HL-60 (cell line): ENCODE data around the gene KRTAP5-3.

Experiments used
- DNase-seq, 2 experiments: peaks; one replicate each; pipeline ENCODE4 v3.0.0-alpha.2; 2010 to 2020; ENCODE audit warnings: low read depth in 1 of 2, low spot score in 1 of 2
- H3K27ac ChIP-seq: fragments of 250-450 bp; sonication (Bioruptor Pico); replicated peaks from 2 replicates; pipeline ENCODE4 v1.5.1; 2020; ENCODE audit warnings: mild to moderate bottlenecking, moderate library complexity
- H3K27me3 ChIP-seq: fragments of 250-450 bp; sonication (Bioruptor Pico); 2 replicates; pipeline ENCODE4 v1.5.1; 2021; ENCODE audit warnings: mild to moderate bottlenecking, moderate library complexity; ENCODE audit not compliant: insufficient read depth, poor library complexity, severe bottlenecking
- H3K4me3 ChIP-seq: replicated peaks from 2 replicates; pipeline ENCODE4 v1.5.1; 2011; ENCODE audit warnings: mild to moderate bottlenecking, control low read depth, low read length; ENCODE audit not compliant: insufficient read depth
- GABPA ChIP-seq: IDR thresholded peaks from 2 replicates; pipeline ENCODE4 v1.6.1; 2012; ENCODE audit warnings: low read depth
- POLR2AphosphoS5 ChIP-seq: IDR thresholded peaks from 2 replicates; pipeline ENCODE4 v1.6.1; 2012; ENCODE audit warnings: low read depth
- SPI1 ChIP-seq: IDR thresholded peaks from 2 replicates; pipeline ENCODE4 v1.6.1; 2012; ENCODE audit warnings: low read depth, mild to moderate bottlenecking, borderline replicate concordance
- TF ChIP-seq, protein P1 (sequence below): IDR thresholded peaks from 2 replicates; pipeline ENCODE4 v1.6.1; 2012; ENCODE audit warnings: low read depth; ENCODE audit not compliant: insufficient replicate concordance
- TF ChIP-seq, protein P2 (sequence below): IDR thresholded peaks from one replicate; pipeline ENCODE4 v1.5.1; 2011; ENCODE audit warnings: low read length, control low read depth, inconsistent platforms; ENCODE audit not compliant: insufficient read depth

Gene KRTAP5-3

DNA sequence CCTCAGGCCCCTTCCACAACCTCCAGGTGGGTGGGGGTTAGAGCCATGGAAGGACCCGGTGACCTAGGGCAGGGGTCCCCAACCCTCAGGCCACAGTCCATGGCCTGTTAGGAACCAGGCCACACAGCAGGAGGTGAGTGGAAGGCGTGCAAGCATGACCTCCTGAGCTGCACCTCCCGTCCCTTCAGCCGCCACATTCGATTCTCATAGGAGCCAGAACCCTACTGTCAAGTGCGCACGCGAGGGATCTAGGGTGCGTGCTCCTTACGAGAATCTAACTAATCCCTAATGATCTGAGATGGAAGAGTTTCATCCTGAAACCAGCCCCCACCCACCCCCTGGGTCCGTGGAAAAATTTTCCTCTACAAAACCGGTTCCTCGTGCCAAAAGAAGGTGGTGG lies 17.3 kb upstream of the KRTAP5-3 start:
- TF ChIP-seq, protein P1, sequence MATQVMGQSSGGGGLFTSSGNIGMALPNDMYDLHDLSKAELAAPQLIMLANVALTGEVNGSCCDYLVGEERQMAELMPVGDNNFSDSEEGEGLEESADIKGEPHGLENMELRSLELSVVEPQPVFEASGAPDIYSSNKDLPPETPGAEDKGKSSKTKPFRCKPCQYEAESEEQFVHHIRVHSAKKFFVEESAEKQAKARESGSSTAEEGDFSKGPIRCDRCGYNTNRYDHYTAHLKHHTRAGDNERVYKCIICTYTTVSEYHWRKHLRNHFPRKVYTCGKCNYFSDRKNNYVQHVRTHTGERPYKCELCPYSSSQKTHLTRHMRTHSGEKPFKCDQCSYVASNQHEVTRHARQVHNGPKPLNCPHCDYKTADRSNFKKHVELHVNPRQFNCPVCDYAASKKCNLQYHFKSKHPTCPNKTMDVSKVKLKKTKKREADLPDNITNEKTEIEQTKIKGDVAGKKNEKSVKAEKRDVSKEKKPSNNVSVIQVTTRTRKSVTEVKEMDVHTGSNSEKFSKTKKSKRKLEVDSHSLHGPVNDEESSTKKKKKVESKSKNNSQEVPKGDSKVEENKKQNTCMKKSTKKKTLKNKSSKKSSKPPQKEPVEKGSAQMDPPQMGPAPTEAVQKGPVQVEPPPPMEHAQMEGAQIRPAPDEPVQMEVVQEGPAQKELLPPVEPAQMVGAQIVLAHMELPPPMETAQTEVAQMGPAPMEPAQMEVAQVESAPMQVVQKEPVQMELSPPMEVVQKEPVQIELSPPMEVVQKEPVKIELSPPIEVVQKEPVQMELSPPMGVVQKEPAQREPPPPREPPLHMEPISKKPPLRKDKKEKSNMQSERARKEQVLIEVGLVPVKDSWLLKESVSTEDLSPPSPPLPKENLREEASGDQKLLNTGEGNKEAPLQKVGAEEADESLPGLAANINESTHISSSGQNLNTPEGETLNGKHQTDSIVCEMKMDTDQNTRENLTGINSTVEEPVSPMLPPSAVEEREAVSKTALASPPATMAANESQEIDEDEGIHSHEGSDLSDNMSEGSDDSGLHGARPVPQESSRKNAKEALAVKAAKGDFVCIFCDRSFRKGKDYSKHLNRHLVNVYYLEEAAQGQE = no peak
- TF ChIP-seq, protein P2, sequence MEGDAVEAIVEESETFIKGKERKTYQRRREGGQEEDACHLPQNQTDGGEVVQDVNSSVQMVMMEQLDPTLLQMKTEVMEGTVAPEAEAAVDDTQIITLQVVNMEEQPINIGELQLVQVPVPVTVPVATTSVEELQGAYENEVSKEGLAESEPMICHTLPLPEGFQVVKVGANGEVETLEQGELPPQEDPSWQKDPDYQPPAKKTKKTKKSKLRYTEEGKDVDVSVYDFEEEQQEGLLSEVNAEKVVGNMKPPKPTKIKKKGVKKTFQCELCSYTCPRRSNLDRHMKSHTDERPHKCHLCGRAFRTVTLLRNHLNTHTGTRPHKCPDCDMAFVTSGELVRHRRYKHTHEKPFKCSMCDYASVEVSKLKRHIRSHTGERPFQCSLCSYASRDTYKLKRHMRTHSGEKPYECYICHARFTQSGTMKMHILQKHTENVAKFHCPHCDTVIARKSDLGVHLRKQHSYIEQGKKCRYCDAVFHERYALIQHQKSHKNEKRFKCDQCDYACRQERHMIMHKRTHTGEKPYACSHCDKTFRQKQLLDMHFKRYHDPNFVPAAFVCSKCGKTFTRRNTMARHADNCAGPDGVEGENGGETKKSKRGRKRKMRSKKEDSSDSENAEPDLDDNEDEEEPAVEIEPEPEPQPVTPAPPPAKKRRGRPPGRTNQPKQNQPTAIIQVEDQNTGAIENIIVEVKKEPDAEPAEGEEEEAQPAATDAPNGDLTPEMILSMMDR = no peak
- TF ChIP-seq SPI1 (no peak), GABPA (no peak), POLR2AphosphoS5 (no peak)
- Histone ChIP-seq H3K27me3 (peaks cover 8% of the 10 kb centered on the region), H3K27ac (no peak overlapping the region), H3K4me3 (no peak overlapping the region)
- DNase-seq = no peak

DNA sequence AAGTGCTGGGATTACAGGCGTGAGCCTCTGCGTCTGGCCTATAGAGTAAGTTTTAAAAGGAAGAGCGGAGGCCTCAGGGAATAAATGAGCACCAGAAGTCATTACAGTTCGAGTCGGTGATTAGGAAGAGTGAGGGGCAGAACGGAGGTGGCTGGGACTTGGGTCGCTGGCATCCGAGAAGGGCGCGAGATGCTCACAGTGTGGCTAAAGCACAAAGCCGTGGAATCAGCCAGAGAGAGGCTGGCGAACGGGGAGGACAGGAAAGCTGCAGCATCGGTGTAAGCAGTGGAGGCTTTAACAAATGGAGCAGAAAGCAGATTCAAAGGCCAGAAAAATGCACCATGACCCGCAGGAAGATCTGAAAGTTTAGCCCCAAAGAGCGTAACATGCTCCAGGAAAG lies 16.4 kb upstream of the KRTAP5-3 start:
- no peak for TF ChIP-seq GABPA
- TF ChIP-seq POLR2AphosphoS5 = no peak
- TF ChIP-seq, protein P2 = no peak
- TF ChIP-seq SPI1 = no peak
- TF ChIP-seq, protein P1 = no peak
- Histone ChIP-seq H3K27ac (no peak overlapping the region), H3K4me3 (no peak overlapping the region), H3K27me3 (peaks cover 6% of the 10 kb centered on the region)
- no peak for DNase-seq

GRCh38 chr11:1623716-1624115 lies 15.5 kb upstream of the KRTAP5-3 start:
- no peak for TF ChIP-seq GABPA
- Histone ChIP-seq H3K4me3 (no peak overlapping the region), H3K27ac (no peak overlapping the region), H3K27me3 (peaks cover 6% of the 10 kb centered on the region)
- no peak for DNase-seq

- no peak within 1 kb of the TSS for H3K4me3 ChIP-seq
- DNase-seq = no peak
- TF ChIP-seq GABPA (no peak), SPI1 (no peak), POLR2AphosphoS5 (no peak)
- TF ChIP-seq, protein P1 = no peak
- TF ChIP-seq, protein P2 = no peak
- no peak within 1 kb of the TSS for H3K27ac ChIP-seq
- H3K27me3 ChIP-seq = no peaks in the 10 kb centered on the region
Observed at GRCh38 chr11:1622086-1622485, 13.8 kb upstream of the KRTAP5-3 start, which contains the start of gene KRTAP5-4. TSS of gene KRTAP5-4 (minus strand) at chr11:1622138. CDS start at chr11:1622093, 45 bp downstream.
